Measurements from ENCODE around the gene CFAP68. TPM values are rescaled to one million over a fixed set of nuclear protein-coding genes. Genes with fewer than 3 reads are reported as not detected.

The CFAP68 gene
- total and polyA plus RNA-seq, 4 donors, result 15.2 to 49.0 (median 22.5) TPM

DNA sequence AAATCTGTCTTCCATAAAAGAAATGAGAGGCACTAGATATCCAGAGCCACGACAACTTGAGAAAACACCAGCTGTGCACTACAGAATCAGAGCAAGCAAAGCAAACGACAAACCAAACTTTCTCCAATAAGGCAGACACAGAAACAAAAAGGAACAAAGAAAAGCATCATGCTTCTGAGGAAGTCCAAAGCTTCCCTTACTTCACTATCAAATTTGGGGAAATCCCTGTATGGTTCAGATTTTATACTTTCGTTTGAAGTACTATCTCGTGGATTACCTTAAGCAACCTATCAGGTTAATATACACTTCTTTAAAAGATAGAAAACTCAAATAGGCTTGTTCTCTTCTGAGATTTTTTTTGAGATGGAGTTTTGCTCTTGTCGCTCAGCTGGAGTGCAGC lies 35.7 kb upstream of the CFAP68 start:
- H3K36me3 ChIP-seq (ENCODE audit: control insufficient read depth in 4 of 4, insufficient read depth in 4 of 4, low read length in 4 of 4), result peaks cover 4 to 37% (median 9%) of the 10 kb centered on the region in 4 donors

DNA sequence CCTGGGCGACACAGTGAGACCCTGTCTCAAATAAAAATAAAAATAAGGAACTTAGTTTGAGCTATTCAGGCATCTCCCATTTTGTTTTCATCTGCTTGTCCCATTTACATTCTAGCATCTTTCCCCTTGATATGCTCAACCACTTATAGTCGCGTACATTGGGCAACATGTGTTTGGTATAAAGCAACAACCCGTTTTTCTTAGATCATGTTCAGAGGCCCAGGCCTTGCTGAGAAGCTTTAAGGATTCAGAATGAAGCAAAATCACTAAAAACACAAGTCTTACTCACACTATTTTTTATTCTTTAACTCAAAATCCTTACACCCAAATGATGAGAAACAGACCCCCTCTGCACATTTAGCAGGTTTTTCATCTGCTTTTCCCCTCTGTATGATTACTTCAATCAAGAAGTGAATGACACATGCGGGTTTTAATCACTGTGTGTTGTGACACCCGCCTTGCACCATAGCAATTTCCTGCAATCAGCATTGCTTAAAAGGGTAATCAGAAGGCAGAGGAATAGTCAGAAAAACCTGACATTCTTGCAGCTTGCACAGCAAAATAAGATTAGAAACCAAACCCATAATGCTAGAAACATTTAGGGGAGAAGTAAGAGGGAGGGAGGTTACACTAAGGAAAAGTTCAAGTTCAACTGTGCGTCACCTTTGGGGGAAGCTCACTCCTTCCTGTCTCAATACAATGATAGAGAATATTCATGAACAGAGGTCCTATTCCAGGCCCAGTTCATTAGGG lies 33.9 kb upstream of the CFAP68 start:
- TF ChIP-seq, protein P1, sequence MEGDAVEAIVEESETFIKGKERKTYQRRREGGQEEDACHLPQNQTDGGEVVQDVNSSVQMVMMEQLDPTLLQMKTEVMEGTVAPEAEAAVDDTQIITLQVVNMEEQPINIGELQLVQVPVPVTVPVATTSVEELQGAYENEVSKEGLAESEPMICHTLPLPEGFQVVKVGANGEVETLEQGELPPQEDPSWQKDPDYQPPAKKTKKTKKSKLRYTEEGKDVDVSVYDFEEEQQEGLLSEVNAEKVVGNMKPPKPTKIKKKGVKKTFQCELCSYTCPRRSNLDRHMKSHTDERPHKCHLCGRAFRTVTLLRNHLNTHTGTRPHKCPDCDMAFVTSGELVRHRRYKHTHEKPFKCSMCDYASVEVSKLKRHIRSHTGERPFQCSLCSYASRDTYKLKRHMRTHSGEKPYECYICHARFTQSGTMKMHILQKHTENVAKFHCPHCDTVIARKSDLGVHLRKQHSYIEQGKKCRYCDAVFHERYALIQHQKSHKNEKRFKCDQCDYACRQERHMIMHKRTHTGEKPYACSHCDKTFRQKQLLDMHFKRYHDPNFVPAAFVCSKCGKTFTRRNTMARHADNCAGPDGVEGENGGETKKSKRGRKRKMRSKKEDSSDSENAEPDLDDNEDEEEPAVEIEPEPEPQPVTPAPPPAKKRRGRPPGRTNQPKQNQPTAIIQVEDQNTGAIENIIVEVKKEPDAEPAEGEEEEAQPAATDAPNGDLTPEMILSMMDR (IDR thresholded peaks at IDR 0.05; ENCODE audit: control extremely low read depth, extremely low read depth), result no peak
- H3K36me3 ChIP-seq (ENCODE audit: control insufficient read depth in 4 of 4, insufficient read depth in 4 of 4, low read length in 4 of 4), result peaks cover 8 to 40% (median 9%) of the 10 kb centered on the region in 4 donors
- H3K9me3 ChIP-seq (ENCODE audit: control insufficient read depth in 4 of 4, insufficient read depth in 3 of 4, low read length in 3 of 4), result no peaks in the 10 kb centered on the region
- no peak for ATAC-seq (ENCODE audit: insufficient read depth, low FRiP score)
- H3K4me1 ChIP-seq (ENCODE audit: control insufficient read depth in 5 of 5, insufficient read depth in 5 of 5, low read length in 5 of 5), result peaks cover 0 to 3% (median 0%) of the 10 kb centered on the region in 5 donors
- 47 to 70% methylated on average over 7 of the region's 7 CpGs for WGBS, 2 donors
- no peak for DNase-seq
- no peak overlapping the region for H3K4me3 ChIP-seq
- no peaks in the 10 kb centered on the region for H3K27me3 ChIP-seq (ENCODE audit: control insufficient read depth in 3 of 3, insufficient read depth in 3 of 3, low read length in 2 of 3)
- no peak overlapping the region for H3K9ac ChIP-seq (ENCODE audit: insufficient read depth in 1 of 2, low read length in 2 of 2)
- H3K27ac ChIP-seq (ENCODE audit: low read depth in 1 of 2, low read length in 1 of 2), result no peak overlapping the region

More for the DNA sequence above, 35.7 kb upstream of the CFAP68 start:
- no peak overlapping the region for H3K27ac ChIP-seq (ENCODE audit: low read depth in 1 of 2, low read length in 1 of 2)
- WGBS, 2 donors, result 73 to 85% methylated on average over 5 of the region's 5 CpGs
- ATAC-seq (ENCODE audit: insufficient read depth, low FRiP score) (no peak), DNase-seq (no peak)
- no peak overlapping the region for H3K4me3 ChIP-seq
- H3K9me3 ChIP-seq (ENCODE audit: control insufficient read depth in 4 of 4, insufficient read depth in 3 of 4, low read length in 3 of 4), result no peaks in the 10 kb centered on the region
- H3K9ac ChIP-seq (ENCODE audit: insufficient read depth in 1 of 2, low read length in 2 of 2), result no peak overlapping the region
- TF ChIP-seq, protein P1 (IDR thresholded peaks at IDR 0.05; ENCODE audit: control extremely low read depth, extremely low read depth), result no peak
- no peaks in the 10 kb centered on the region for H3K27me3 ChIP-seq (ENCODE audit: control insufficient read depth in 3 of 3, insufficient read depth in 3 of 3, low read length in 2 of 3)
- peaks cover 0 to 3% (median 0%) of the 10 kb centered on the region in 5 donors for H3K4me1 ChIP-seq (ENCODE audit: control insufficient read depth in 5 of 5, insufficient read depth in 5 of 5, low read length in 5 of 5)

DNA sequence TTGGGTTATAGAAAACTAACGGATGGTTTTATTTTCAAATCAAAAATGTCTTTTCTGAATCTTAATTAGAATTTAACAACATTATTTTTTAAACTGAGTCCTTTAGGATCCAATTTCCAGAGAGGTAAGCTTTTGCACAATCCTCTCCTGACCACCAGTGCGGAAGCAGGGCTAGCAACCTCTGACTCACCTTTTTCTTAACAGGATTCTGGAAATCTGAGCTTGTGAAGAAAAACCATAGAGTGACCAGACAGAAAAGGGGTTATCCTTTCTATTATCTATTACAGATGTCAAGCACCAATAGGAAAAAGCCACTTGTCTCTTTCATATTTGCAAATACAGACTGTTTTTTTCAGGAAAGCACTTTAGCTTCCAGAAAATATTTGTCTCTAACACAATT lies 33.3 kb upstream of the CFAP68 start:
- no peak overlapping the region for H3K4me3 ChIP-seq
- H3K9ac ChIP-seq (ENCODE audit: insufficient read depth in 1 of 2, low read length in 2 of 2), result no peak overlapping the region
- WGBS, 2 donors, result 66 to 81% methylated on average over 2 of the region's 2 CpGs
- ATAC-seq (ENCODE audit: insufficient read depth, low FRiP score), result no peak
- peaks cover 0 to 3% (median 0%) of the 10 kb centered on the region in 5 donors for H3K4me1 ChIP-seq (ENCODE audit: control insufficient read depth in 5 of 5, insufficient read depth in 5 of 5, low read length in 5 of 5)
- DNase-seq, result no peak
- H3K27me3 ChIP-seq (ENCODE audit: control insufficient read depth in 3 of 3, insufficient read depth in 3 of 3, low read length in 2 of 3), result no peaks in the 10 kb centered on the region
- peaks cover 8 to 37% (median 11%) of the 10 kb centered on the region in 4 donors for H3K36me3 ChIP-seq (ENCODE audit: control insufficient read depth in 4 of 4, insufficient read depth in 4 of 4, low read length in 4 of 4)
- no peaks in the 10 kb centered on the region for H3K9me3 ChIP-seq (ENCODE audit: control insufficient read depth in 4 of 4, insufficient read depth in 3 of 4, low read length in 3 of 4)
- TF ChIP-seq, protein P1 (IDR thresholded peaks at IDR 0.05; ENCODE audit: control extremely low read depth, extremely low read depth), result no peak
- H3K27ac ChIP-seq (ENCODE audit: low read depth in 1 of 2, low read length in 1 of 2), result no peak overlapping the region
